Measurements from ENCODE around the gene TICRR. TPM values are rescaled to one million over a fixed set of nuclear protein-coding genes. Genes with fewer than 3 reads are reported as not detected.
A peak's percentile ranks its signal among the peaks of the same experiment; 100 is the strongest.

The TICRR gene
- total RNA-seq, 6 experiments from 2014 or later, result 3.0 to 6.0 (median 5.0) TPM

- Mint-ChIP-seq H3K27ac (no peak overlapping the region), H3K36me3 (ENCODE audit: low read depth) (no peaks in the 10 kb centered on the region), H3K4me1 (ENCODE audit: low read depth) (peaks cover 21% of the 10 kb centered on the region), H3K27me3 (ENCODE audit: insufficient read depth) (peaks cover 2% of the 10 kb centered on the region), H3K9me3 (no peaks in the 10 kb centered on the region), H3K4me3 (no peak overlapping the region)
- no peak for TF ChIP-seq CTCF (IDR thresholded peaks at IDR 0.05)
- DNase-seq, result no peak
Measured at GRCh38 chr15:89669309-89669865, 94.1 kb downstream of the TICRR start.

- no peak for TF ChIP-seq CTCF (IDR thresholded peaks at IDR 0.05)
- Mint-ChIP-seq H3K27ac (no peak overlapping the region), H3K4me3 (no peak overlapping the region), H3K4me1 (ENCODE audit: low read depth) (peaks cover 15% of the 10 kb centered on the region), H3K27me3 (ENCODE audit: insufficient read depth) (peaks cover 2% of the 10 kb centered on the region), H3K36me3 (ENCODE audit: low read depth) (no peaks in the 10 kb centered on the region), H3K9me3 (no peaks in the 10 kb centered on the region)
- DNase-seq, result no peak
Measured at GRCh38 chr15:89669941-89670340, 94.7 kb downstream of the TICRR start.

- H3K36me3 Mint-ChIP-seq (ENCODE audit: low read depth), result no peaks in the 10 kb centered on the region
- peaks cover 2% of the 10 kb centered on the region for H3K27me3 Mint-ChIP-seq (ENCODE audit: insufficient read depth)
- no peak for TF ChIP-seq CTCF (IDR thresholded peaks at IDR 0.05)
- H3K4me1 Mint-ChIP-seq (ENCODE audit: low read depth), result peaks cover 12% of the 10 kb centered on the region
- no peak overlapping the region for H3K27ac Mint-ChIP-seq
- H3K9me3 Mint-ChIP-seq, result no peaks in the 10 kb centered on the region
- H3K4me3 Mint-ChIP-seq, result no peak overlapping the region
- DNase-seq, result no peak
Measured at GRCh38 chr15:89670971-89671560, 95.8 kb downstream of the TICRR start.

GRCh38 chr15:89671687-89672086, 96.4 kb downstream of the TICRR start:
- Mint-ChIP-seq H3K36me3 (ENCODE audit: low read depth) (no peaks in the 10 kb centered on the region), H3K4me1 (ENCODE audit: low read depth) (peaks cover 12% of the 10 kb centered on the region), H3K4me3 (no peak overlapping the region), H3K27ac (no peak overlapping the region), H3K9me3 (no peaks in the 10 kb centered on the region), H3K27me3 (ENCODE audit: insufficient read depth) (peaks cover 2% of the 10 kb centered on the region)
- no peak for TF ChIP-seq CTCF (IDR thresholded peaks at IDR 0.05)
- DNase-seq, result no peak

- Mint-ChIP-seq H3K36me3 (ENCODE audit: low read depth) (no peaks in the 10 kb centered on the region), H3K27ac (no peak overlapping the region)
Measured at GRCh38 chr15:89672221-89673164, 97.2 kb downstream of the TICRR start.

More at GRCh38 chr15:89672221-89673164, 97.2 kb downstream of the TICRR start:
- no peaks in the 10 kb centered on the region for H3K9me3 Mint-ChIP-seq
- DNase-seq, result peak; percentile 32
- no peak overlapping the region for H3K4me3 Mint-ChIP-seq
- H3K27me3 Mint-ChIP-seq (ENCODE audit: insufficient read depth), result peaks cover 2% of the 10 kb centered on the region
- TF ChIP-seq CTCF (IDR thresholded peaks at IDR 0.05), result no peak
- peaks cover 12% of the 10 kb centered on the region for H3K4me1 Mint-ChIP-seq (ENCODE audit: low read depth)
